HL-60 (cell line): ENCODE data around the gene TMEM236.

Experiments used
- DNase-seq, 2 experiments: peaks; one replicate each; pipeline ENCODE4 v3.0.0-alpha.2; 2010 to 2020; ENCODE audit warnings: low read depth in 1 of 2, low spot score in 1 of 2
- H3K27ac ChIP-seq: fragments of 250-450 bp; sonication (Bioruptor Pico); replicated peaks from 2 replicates; pipeline ENCODE4 v1.5.1; 2020; ENCODE audit warnings: mild to moderate bottlenecking, moderate library complexity
- H3K27me3 ChIP-seq: fragments of 250-450 bp; sonication (Bioruptor Pico); 2 replicates; pipeline ENCODE4 v1.5.1; 2021; ENCODE audit warnings: mild to moderate bottlenecking, moderate library complexity; ENCODE audit not compliant: insufficient read depth, poor library complexity, severe bottlenecking
- H3K4me3 ChIP-seq: replicated peaks from 2 replicates; pipeline ENCODE4 v1.5.1; 2011; ENCODE audit warnings: mild to moderate bottlenecking, control low read depth, low read length; ENCODE audit not compliant: insufficient read depth
- CTCF ChIP-seq: IDR thresholded peaks from one replicate; pipeline ENCODE4 v1.5.1; 2011; ENCODE audit warnings: low read length, control low read depth, inconsistent platforms; ENCODE audit not compliant: insufficient read depth
- GABPA ChIP-seq: IDR thresholded peaks from 2 replicates; pipeline ENCODE4 v1.6.1; 2012; ENCODE audit warnings: low read depth
- POLR2AphosphoS5 ChIP-seq: IDR thresholded peaks from 2 replicates; pipeline ENCODE4 v1.6.1; 2012; ENCODE audit warnings: low read depth
- REST ChIP-seq: IDR thresholded peaks from 2 replicates; pipeline ENCODE4 v1.6.1; 2012; ENCODE audit warnings: low read depth; ENCODE audit not compliant: insufficient replicate concordance
- SPI1 ChIP-seq: IDR thresholded peaks from 2 replicates; pipeline ENCODE4 v1.6.1; 2012; ENCODE audit warnings: low read depth, mild to moderate bottlenecking, borderline replicate concordance

TMEM236 gene

GRCh38 chr10:17740668-17741067, 11.3 kb upstream of the TMEM236 start:
- DNase-seq: no peak

GRCh38 chr10:17742918-17743317, 9.1 kb upstream of the TMEM236 start:
- peak in 1 of 2 experiments; percentile 23 for DNase-seq
- no peaks in the 10 kb centered on the region for H3K27me3 ChIP-seq
- no peak overlapping the region for H3K27ac ChIP-seq
- peak; percentile 23 for TF ChIP-seq CTCF
- no peak for TF ChIP-seq GABPA
- no peak overlapping the region for H3K4me3 ChIP-seq

More at GRCh38 chr10:17740668-17741067, 11.3 kb upstream of the TMEM236 start:
- Histone ChIP-seq H3K4me3 (no peak overlapping the region), H3K27ac (no peak overlapping the region), H3K27me3 (no peaks in the 10 kb centered on the region)
- TF ChIP-seq POLR2AphosphoS5 (no peak), REST (no peak), SPI1 (no peak), CTCF (no peak)

- DNase-seq: no peak
- no peak for TF ChIP-seq CTCF
- TF ChIP-seq POLR2AphosphoS5: no peak
- no peak for TF ChIP-seq REST
- Histone ChIP-seq H3K27me3 (no peaks in the 10 kb centered on the region), H3K27ac (no peak overlapping the region), H3K4me3 (no peak overlapping the region)
Observed at GRCh38 chr10:17743437-17743836, 8.6 kb upstream of the TMEM236 start.

GRCh38 chr10:17744341-17744861, 7.6 kb upstream of the TMEM236 start:
- H3K4me3 ChIP-seq: no peak overlapping the region

More at GRCh38 chr10:17744341-17744861, 7.6 kb upstream of the TMEM236 start:
- TF ChIP-seq POLR2AphosphoS5 (no peak), GABPA (no peak), REST (no peak), CTCF (no peak), SPI1 (no peak)
- DNase-seq: no peak
- Histone ChIP-seq H3K27me3 (no peaks in the 10 kb centered on the region), H3K27ac (no peak overlapping the region)
